ENCODE data around the gene PIK3R3.
A peak's percentile ranks its signal among the peaks of the same experiment; 100 is the strongest.

Gene PIK3R3

GRCh38 chr1:46153732-46154131, 21.3 kb upstream of the PIK3R3 start:
- DNase-seq, result no peak

DNA sequence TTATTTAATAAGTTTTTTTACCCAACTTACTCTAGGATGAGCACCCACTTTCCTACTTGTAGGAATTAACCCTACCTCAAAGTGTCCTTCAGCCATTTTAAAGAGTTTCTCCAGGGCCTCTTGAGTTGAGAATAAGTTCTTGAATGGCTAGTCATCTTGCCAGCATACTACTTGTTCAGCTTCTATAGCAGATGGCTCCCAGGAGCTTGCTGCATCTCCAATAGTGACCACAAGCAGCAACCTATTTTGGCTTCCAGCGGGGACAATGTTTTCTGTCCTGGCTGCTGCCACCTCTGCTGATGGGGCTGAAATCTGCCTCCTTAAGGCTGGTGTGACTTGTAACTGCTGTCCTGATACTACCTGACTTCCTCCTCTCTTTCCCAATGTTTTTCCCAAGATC, 20.8 kb upstream of the PIK3R3 start:
- DNase-seq, result no peak

DNA sequence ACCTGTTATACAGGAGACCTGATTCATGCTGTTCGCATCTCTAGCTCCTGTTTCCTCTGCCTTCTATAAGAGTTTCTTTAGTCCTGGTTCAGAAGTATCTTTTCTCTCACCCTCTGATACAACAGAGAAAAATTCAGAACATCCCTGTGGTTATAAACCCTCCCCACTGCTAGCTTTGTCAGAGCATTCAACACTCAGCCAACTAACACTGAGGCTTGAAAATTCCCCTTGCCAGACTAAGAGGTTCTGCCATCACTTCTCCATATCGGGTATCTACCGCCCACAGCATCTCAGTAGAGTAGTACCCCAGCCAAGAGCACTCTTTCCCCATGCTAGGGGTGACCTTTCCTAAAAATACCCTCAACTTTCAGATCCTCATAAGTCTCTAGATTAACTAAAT, 19.6 kb upstream of the PIK3R3 start:
- no peak for DNase-seq

GRCh38 chr1:46150085-46150484, 17.7 kb upstream of the PIK3R3 start:
- no peak for DNase-seq

DNA sequence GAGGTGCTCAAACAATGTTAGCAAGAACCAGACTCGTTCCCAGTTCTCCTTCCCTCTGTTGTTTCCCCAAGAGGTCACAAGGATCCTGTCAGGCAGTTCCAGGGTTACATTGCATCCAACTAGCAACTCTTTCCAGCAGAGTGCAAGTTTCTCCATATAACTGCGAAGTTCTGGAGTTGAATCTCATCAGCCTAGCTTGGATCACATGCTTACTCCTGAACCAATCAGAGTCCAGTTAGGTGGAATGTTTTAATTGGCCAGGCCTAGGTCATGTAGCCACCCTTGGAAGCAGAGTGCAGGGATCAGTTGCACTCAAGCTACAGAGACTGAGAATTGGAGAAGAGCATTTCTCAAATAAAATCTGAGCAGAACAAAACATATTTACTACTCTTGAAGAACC, 15.9 kb upstream of the PIK3R3 start:
- DNase-seq, result no peak

DNA sequence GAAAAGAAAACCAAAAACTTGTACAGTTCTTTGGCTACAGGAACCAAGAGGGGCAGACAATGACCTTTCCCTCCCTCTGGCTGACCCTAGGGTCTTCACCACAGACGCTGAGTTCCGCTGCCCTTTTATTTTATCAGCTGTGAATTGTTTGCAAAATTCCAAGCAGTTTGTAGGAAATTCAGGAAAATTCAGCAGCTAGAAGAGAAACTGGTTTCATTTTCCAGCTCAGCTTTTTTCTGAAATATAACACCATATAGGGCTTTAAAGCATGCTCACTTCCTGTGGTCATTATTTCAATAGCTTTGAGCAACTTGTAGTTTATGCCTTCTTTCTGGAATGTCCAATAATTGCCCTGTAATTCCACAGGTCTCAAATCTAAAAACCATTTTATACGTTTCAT, 5.5 kb upstream of the PIK3R3 start:
- DNase-seq, result no peak

DNA sequence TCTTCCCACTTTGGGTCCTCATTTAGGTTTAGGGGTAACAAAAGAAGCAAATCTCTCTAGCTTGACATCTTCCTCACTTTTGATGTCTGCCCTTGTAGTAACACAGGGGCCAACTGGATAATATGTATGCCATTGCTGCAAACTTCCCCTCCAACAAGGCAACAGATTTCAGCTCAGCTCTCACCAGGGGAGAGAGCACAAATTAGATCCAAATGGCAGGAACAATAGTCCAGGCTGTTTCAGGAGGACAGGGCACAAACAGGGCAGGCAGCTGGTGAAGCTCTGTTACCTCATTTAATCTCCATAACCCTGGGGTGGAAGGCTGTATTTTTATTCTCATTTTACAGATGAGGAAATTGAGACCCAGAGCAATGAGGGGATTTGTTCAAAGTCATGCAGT, 4.3 kb upstream of the PIK3R3 start:
- DNase-seq, result no peak

DNA sequence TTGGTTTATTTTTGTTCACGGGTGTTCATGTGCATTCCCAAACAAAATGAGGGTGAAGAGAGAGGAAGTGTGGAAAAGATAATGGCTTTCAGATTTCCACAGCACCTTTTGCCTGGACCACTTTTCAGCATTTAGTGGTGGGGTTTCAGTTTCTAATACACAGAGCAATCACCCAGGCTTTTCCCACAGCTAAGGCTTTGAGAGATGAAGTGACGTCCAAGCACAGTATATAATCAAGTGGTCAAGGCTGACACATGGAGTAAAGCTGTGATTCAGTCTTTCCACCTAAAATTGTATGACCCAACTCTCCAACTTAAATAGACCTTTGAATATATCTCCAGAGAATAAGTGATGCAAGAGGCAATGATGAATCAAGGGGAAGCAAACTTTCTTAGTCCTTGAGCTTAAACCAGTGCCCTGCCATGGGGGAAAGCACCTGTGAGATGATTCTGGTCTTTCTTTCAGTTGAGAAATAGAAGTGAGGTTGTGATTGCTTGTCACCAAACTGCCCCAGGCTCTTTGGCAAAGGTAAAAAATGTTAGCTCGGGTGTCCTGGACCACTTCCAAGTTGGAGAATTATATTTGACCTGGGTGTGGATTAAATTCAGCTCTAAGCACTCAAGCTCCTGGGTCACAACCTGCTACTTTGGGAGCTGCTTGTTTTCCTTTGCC, 2.4 kb upstream of the PIK3R3 start:
- DNase-seq, result no peak

GRCh38 chr1:46133781-46134350, 1.4 kb upstream of the PIK3R3 start:
- no peak for DNase-seq

DNA sequence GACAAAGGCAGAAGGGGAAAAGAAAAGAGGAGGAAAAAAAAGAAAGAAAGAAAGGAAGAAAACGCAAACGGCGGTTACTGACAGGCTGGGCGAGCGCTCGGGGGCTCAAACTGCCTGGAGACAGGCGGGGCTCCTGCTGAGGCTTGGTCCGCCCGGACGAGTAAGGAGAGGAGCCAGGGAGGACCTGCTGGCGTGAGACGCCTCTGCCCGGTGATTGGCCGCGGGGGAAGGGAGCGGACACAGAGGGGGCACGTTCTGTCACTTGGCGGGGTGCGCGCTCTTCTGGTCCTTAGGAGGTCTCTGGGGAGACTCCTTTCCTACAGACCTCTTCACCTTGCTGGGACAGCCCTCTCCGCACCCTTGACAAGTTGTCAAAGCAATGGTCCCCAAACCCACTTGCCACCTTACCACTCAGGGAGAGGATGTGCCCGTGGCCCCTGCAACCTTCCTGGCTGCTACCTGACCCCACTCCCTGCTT, 791 bp upstream of the PIK3R3 start:
- DNase-seq, result no peak

DNA sequence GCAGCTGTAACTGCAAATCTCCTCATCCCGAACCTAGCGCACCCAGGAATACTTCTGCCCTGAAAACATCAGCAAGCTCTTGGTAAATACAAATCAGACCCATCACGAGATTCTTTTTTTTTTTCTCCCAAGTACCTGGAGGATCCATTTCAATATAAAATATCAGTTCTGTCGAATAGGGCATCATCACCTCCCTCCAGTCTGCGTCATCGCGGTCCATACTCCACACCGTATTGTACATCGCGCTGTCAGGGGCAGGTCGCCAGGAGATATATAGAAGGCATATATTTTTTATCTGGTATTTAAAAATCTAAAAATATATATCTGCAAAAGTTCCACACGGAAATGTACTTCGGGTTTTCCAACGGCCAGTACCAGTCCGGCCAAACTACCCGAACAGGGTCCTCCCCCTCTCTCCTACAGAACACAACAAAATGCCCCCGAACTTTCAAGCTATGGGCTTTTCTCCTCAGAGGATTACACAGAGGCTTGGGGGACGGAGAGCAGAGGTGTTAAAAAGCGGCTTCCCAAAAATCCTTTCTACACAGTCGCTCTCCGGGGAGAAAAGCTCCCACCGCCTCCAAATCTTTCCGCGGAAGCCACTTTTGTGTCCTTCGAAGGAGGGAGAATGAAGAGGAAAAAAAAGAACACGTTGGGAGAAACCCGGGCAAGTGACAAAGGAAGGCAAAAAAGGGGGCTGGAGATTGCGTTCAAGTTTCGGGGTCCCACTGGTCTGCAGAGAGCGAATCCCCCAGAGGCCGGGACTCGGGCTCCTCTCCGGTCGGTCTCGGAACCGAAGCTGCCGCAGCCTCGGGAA, 509 bp downstream of the PIK3R3 start:
- DNase-seq, result peak; percentile 22

DNA sequence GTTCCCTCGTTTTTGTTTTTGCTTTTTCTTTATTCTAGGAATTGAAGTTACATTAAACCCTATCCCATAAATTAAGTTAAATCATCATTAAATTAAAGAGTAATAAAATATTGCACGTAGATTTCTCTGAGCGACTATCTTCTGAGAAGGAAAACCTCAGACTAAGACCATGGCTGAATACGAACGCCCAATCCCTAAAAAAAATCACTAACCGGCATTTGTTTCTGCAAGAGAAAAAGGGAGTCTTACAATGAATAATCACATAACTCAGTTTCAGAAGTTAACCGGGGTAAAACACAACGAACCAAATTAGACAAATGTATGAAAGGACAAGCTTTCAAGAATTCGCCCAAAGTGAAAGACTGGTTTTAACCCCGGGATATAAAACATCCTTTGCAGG, 1.3 kb downstream of the PIK3R3 start:
- no peak for DNase-seq

DNA sequence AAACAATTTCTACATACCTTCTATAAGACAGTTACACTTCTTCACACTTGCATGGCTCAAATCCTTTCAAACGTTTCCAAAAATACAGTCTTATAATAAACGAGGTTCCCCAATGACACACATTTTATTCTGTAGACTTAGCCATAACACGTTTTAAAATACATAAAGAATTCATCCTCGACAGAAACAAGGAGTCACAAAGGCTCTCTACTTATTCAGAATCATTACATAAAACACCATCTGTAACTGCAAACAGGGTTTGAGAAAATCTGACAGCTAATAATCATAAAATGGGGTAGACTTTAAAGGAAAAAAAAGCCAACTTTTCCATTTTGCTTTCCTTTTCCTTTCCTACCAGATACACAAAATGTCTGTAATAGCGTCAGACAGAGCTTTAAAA, 1.8 kb downstream of the PIK3R3 start:
- no peak for DNase-seq

DNA sequence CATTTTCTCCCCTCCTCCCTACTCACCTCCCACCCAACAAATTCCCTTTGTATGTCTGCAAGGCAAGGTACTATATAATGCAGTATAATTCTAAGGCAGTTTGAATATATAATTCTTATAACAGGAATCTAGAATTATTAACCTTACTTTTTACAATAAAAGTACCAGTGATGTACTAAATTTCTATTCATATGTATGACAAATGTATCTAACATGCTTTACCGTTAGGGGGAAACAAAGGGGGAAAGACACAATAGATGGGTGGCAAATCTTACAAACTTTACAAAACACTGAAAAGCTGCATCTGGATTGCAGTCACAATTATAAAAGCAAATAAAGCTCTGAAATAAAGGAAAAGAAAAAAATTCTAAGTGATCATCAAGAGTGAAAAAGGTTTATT, 2.3 kb downstream of the PIK3R3 start:
- DNase-seq, result no peak

GRCh38 chr1:46128344-46128743, 4.1 kb downstream of the PIK3R3 start:
- no peak for DNase-seq

- no peak for DNase-seq
These were observed 13.6 kb downstream of the PIK3R3 start for GRCh38 chr1:46118856-46119255.

DNA sequence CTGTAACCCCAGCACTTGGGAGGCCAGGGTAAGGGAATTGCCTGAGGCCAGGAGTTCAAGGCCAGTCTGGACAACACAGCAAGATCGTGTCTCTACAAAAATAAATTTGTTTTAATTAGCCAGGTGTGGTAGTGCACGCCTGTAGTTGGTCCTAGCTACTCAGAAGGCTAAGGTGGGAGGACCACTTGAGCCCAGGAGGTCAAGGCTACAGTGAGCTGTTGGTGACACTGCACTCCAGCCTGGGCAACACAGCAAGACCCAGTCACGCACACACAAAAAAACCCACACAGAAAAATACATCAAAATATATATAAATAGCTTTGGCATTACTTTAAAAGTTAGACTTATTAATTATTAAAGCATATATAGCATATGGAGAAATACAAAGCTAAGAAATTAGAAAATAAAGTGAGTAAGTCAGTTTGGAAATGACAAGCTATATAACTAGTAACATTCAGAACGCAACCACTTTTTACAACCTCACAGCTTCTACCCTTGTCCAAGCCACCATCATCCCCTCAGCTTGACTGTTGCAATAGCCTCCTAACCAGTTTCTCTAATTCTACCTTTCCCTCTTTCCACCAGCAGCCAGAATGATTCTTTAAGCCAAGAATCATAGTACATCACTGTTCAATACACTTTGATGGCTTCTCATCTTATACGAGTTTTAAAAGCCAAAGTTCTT, 14.5 kb downstream of the PIK3R3 start:
- no peak for DNase-seq

DNA sequence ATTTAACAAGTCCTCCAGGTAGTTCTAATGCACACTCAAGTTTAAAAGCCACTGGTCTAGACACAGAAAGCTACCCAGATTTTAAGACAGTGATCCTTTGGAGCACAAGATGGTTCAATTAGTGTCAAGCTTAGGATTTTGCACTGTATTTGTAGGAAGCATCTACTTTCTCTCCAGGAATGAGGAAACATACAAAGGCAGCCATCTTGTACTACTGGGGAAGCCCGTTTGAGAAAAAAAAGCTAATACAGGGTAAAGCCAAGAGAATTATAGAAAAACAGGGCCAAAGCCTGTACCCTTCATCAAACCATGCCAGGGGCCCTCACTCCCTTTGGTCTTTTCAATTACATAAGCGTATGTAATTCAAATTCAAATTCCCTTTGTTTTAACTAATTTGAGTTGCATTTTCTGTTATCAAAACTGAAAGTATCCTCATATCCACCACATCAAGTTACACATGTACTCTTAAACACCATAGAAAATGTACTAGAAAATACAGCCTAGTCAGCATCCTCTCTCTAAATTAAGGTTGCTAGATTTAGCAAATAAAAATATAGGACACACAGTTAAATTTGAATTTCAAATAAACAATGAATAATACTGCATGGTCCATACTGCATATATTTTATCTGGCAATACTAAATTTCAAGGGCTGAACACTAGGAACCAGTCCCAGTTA, 17.4 kb downstream of the PIK3R3 start:
- no peak for DNase-seq

GRCh38 chr1:46113948-46114347, 18.5 kb downstream of the PIK3R3 start:
- DNase-seq, result no peak

DNA sequence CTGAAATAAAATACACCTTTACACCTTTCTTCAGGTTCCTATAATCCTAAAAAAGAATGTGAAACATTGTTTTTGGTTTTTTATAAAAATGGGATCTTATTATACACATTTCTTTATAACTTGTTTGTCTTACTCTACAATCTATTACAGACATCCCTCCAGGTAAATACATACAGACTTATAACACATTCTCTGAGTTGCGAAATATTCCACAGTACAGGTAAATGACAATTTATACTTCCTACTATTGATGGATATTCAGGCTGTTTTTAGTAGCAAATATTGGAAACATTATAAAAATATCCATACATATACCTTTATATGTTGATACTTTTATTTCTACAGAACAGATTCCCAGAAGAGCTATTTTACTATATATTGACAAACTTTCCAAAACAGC, 20.3 kb downstream of the PIK3R3 start:
- no peak for DNase-seq

DNA sequence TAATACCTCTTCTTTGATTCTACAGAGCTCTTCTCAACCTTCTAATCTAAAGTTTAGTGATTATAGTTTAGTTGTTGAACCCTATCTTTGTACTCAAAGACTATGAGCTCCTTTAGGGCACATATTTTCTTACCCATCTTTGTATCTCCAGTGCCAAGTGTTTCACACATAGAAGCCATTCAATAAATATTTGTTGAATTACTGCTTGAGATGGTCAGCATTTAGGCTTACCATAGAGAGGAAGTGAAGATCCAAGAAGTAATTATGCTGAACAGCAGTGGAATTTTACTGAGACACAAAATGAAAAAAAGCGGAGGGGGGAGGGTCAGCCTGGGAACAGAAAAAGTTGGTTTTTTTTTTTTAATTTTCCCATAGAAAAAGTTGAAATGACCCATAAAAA, 21.9 kb downstream of the PIK3R3 start:
- DNase-seq, result no peak

DNA sequence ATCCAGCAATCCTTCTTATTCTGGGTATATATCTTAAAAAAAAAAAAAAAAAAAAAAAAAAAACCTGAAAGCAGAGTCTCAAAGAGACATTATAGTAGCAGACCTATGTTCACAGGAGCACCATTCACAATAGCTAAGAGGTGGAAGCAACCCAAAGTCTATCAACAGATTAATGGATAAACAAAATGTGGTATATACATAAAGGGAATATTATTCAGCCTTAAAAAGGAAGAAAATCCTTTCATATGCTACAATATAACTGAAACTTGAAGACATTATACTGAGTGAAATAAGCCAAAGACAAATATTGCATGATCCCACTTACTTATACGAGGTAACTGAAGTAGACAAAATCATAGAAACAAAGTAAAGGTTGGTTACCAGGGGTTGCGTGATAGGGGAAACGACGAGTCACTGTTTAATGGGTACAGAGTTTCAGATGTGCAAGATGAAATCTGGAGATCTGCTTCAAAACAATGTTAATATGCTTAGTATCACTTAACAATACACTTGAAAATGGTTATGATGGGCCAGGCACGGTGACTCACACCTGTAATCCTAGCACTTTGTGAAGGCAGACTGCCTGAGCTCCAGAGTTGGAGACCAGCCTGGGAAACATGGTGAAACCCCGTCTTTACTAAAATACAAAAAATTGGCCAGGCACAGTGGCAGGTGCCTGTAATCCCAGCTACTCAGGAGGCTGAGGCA, 29.5 kb downstream of the PIK3R3 start:
- DNase-seq, result no peak

Measured in CD4-positive, alpha-beta T cell treated with Interleukin-10 for 1 hour (primary cell).